ENCODE measurements around the gene ELP6. TPM values are rescaled to one million over a fixed set of nuclear protein-coding genes. Genes with fewer than 3 reads are reported as not detected.

The ELP6 gene
- total and polyA plus RNA-seq, 2 experiments from 2014 or later: 33.7 to 41.6 TPM

- peaks cover 73% of the 10 kb centered on the region for H3K36me3 Mint-ChIP-seq (ENCODE audit: low read depth)
- Histone ChIP-seq H3K27ac (ENCODE audit: low read depth) (no peak overlapping the region), H4K20me1 (replicated peaks; ENCODE audit: insufficient read depth) (no peaks in the 10 kb centered on the region), H3K9me2 (ENCODE audit: insufficient read depth) (no peaks in the 10 kb centered on the region), H2AFZ (no peak overlapping the region), H3F3A (replicated peaks; ENCODE audit: low read depth) (0 out of 2 replicates have a peak, but pooled peaks cover 9% of the 10 kb centered on the region), H3K79me2 (replicated peaks; ENCODE audit: insufficient read depth) (peaks cover 13% of the 10 kb centered on the region; the same call in 1 of the 2 replicates), H3K4me3 (no peak overlapping the region), H3K27me3 (ENCODE audit: insufficient read depth) (no peaks in the 10 kb centered on the region), H3K36me3 (ENCODE audit: insufficient read depth) (peaks cover 27% of the 10 kb centered on the region), H3K4me2 (no peak overlapping the region), H3K4me1 (ENCODE audit: insufficient read depth) (peaks cover 19% of the 10 kb centered on the region)
- H3K27me3 Mint-ChIP-seq (ENCODE audit: insufficient read depth, low read depth, poor library complexity): peaks cover 5% of the 10 kb centered on the region
- H3K9me3 Mint-ChIP-seq: no peaks in the 10 kb centered on the region
- H3K4me1 Mint-ChIP-seq: peaks cover 20% of the 10 kb centered on the region
- DNase-seq (ENCODE audit: low spot score) (no peak), ATAC-seq (no peak)
- no peak for TF ChIP-seq CREB1 (CRISPR knock-in tag; IDR thresholded peaks at IDR 0.05; ENCODE audit: low read depth)
- no peak for TF ChIP-seq NANOG (IDR thresholded peaks at IDR 0.05; ENCODE audit: borderline replicate concordance)
- TF ChIP-seq ZNF462 (CRISPR knock-in tag; IDR thresholded peaks at IDR 0.05): no peak
- no peak for TF ChIP-seq ZNF114 (CRISPR knock-in tag; IDR thresholded peaks at IDR 0.05)
- no peak for TF ChIP-seq ZNF331 (CRISPR knock-in tag; IDR thresholded peaks at IDR 0.05; ENCODE audit: low read depth)
- TF ChIP-seq EZH2phosphoT487 (IDR thresholded peaks at IDR 0.05; ENCODE audit: unreplicated experiment): no peak
- no peak for TF ChIP-seq EZH2 (IDR thresholded peaks at IDR 0.05; ENCODE audit: low read depth, unreplicated experiment)
- TF ChIP-seq ETS1 (IDR thresholded peaks at IDR 0.05): no peak
- no peak for TF ChIP-seq REST (IDR thresholded peaks at IDR 0.05; ENCODE audit: unreplicated experiment)
- no peak for TF ChIP-seq CTCF (conservative IDR thresholded peaks at IDR 0.05; ENCODE audit: low read depth in 2 of 2)
- no peak for TF ChIP-seq JUNB (IDR thresholded peaks at IDR 0.05; ENCODE audit: unreplicated experiment)
- TF ChIP-seq POLR2AphosphoS5 (IDR thresholded peaks at IDR 0.05; ENCODE audit: low read depth): no peak
- TF ChIP-seq STAT1 (IDR thresholded peaks at IDR 0.05; ENCODE audit: unreplicated experiment): no peak
- peak overlapping the region; percentile 77 for H3K27ac Mint-ChIP-seq
- no peak overlapping the region for H3K4me3 Mint-ChIP-seq
These were observed 9.4 kb downstream of the ELP6 start for GRCh38 chr3:47504113-47504512.

Data from GM23338 (cell line).